H1 (cell line): ENCODE measurements around the gene MB. TPM values are rescaled to one million over a fixed set of nuclear protein-coding genes. Genes with fewer than 3 reads are reported as not detected.

Source experiments
- CTCF ChIA-PET: fragments of 300-600 bp; sonication (Branson Sonifier 250); formaldehyde crosslinking; loops from one replicate; lab custom pipeline; 2021; ENCODE audit not compliant: partially characterized antibody; lab: Charles Lee
- POLR2A ChIA-PET: fragments of 300-600 bp; sonication (Branson Sonifier 250); formaldehyde crosslinking; loops from one replicate; lab custom pipeline; 2021; ENCODE audit warnings: inconsistent platforms; ENCODE audit not compliant: partially characterized antibody; lab: Charles Lee
- DNase-seq, 2 experiments: peaks; one replicate each; pipeline versions ENCODE4 v3.0.0 to v3.0.0-alpha.2; 2010 to 2022; ENCODE audit warnings: low spot score in 2 of 2, low read depth in 1 of 2, mixed read lengths in 1 of 2
- FAIRE-seq: peaks from 2 replicates; lab custom pipeline; 2011; peaks lifted over from hg19 to GRCh38; lab: Jason Lieb, UNC
- H2AFZ ChIP-seq: 2 replicates; pipeline ENCODE4 v1.8.1; 2012; ENCODE audit warnings: low read length, inconsistent platforms
- H2AK5ac ChIP-seq: 2 replicates; pipeline ENCODE4 v1.6.1; 2013; ENCODE audit warnings: low read depth, low read length
- H2BK120ac ChIP-seq: replicated peaks from 2 replicates; pipeline ENCODE3; 2013; ENCODE audit warnings: low read depth, low read length, inconsistent platforms
- H2BK12ac ChIP-seq: 2 replicates; pipeline ENCODE4 v1.6.1; 2013; ENCODE audit warnings: low read depth, low read length
- H2BK15ac ChIP-seq: 2 replicates; pipeline ENCODE4 v1.6.1; 2013; ENCODE audit warnings: low read length
- H2BK20ac ChIP-seq: 2 replicates; pipeline ENCODE4 v1.6.1; 2013; ENCODE audit warnings: low read length
- H2BK5ac ChIP-seq: 2 replicates; pipeline ENCODE4 v1.6.1; 2013; ENCODE audit warnings: low read depth, low read length
- H3K14ac ChIP-seq: 2 replicates; pipeline ENCODE4 v1.6.1; 2013; ENCODE audit warnings: inconsistent platforms; ENCODE audit not compliant: insufficient read length
- H3K18ac ChIP-seq: 2 replicates; pipeline ENCODE4 v1.6.1; 2013; ENCODE audit warnings: low read length; ENCODE audit errors: extremely low read depth
- H3K23ac ChIP-seq: 2 replicates; pipeline ENCODE4 v1.6.1; 2013; ENCODE audit warnings: inconsistent platforms; ENCODE audit not compliant: insufficient read length
- H3K23me2 ChIP-seq: 2 replicates; pipeline ENCODE4 v1.6.1; 2013; ENCODE audit warnings: low read depth, low read length
- H3K27ac ChIP-seq: 2 replicates; pipeline ENCODE4 v1.6.1; 2011; ENCODE audit warnings: low read depth, low read length, inconsistent platforms
- H3K27me3 ChIP-seq, 4 experiments: replicated peaks in 1 of 4; 1 replicate in 1 of 4; 2 replicates in 3 of 4; pipeline versions ENCODE4 v1.6.1 to v1.8.1; 2011 to 2013; ENCODE audit warnings: low read length in 3 of 4, mild to moderate bottlenecking in 3 of 4, inconsistent platforms in 2 of 4, mixed read lengths in 2 of 4, moderate library complexity in 1 of 4; ENCODE audit not compliant: control insufficient read depth in 3 of 4, insufficient read depth in 3 of 4; ENCODE audit errors: extremely low read depth in 1 of 4
- H3K36me3 ChIP-seq, 4 experiments: 2 replicates each; pipeline versions ENCODE4 v1.6.1 to v1.8.1; 2011 to 2013; ENCODE audit warnings: mild to moderate bottlenecking in 4 of 4, low read length in 3 of 4, moderate library complexity in 2 of 4, control low read depth in 1 of 4, inconsistent platforms in 1 of 4; ENCODE audit not compliant: insufficient read depth in 4 of 4, control insufficient read depth in 2 of 4
- H3K4ac ChIP-seq: replicated peaks from 2 replicates; pipeline ENCODE3; 2013; ENCODE audit warnings: low read length, low read depth, mixed read lengths, inconsistent platforms; ENCODE audit not compliant: insufficient read length
- H3K4me1 ChIP-seq, 4 experiments: replicated peaks in 1 of 4; 1 replicate in 1 of 4; 2 replicates in 3 of 4; pipeline versions ENCODE4 v1.6.1 to v1.8.1; 2011 to 2013; ENCODE audit warnings: low read length in 3 of 4, inconsistent platforms in 2 of 4, mixed read lengths in 1 of 4; ENCODE audit not compliant: insufficient read depth in 4 of 4, control insufficient read depth in 3 of 4
- H3K4me2 ChIP-seq, 2 experiments: 2 replicates each; pipeline versions ENCODE4 v1.6.1 to v1.8.1; 2011 to 2013; ENCODE audit warnings: low read depth in 2 of 2, low read length in 2 of 2, control low read depth in 1 of 2, inconsistent platforms in 1 of 2, mild to moderate bottlenecking in 1 of 2; ENCODE audit not compliant: insufficient read depth in 1 of 2
- H3K4me3 ChIP-seq, 4 experiments: fragments of 200-600, 300-600 bp in 1 of 4; sonication (generic), shearing (Covaris generic), sonication (Bioruptor Twin) in 1 of 4; 2 replicates each; pipeline versions ENCODE4 v1.5.1 to v1.8.1; 2011 to 2016; ENCODE audit warnings: low read length in 4 of 4, low read depth in 3 of 4, control low read depth in 2 of 4, inconsistent platforms in 2 of 4, mild to moderate bottlenecking in 2 of 4, mixed read lengths in 1 of 4, moderate library complexity in 1 of 4; ENCODE audit not compliant: insufficient read depth in 2 of 4; ENCODE audit errors: extremely low read depth in 1 of 4
- H3K56ac ChIP-seq: replicated peaks from 2 replicates; pipeline ENCODE3; 2013; ENCODE audit warnings: low read depth, mild to moderate bottlenecking, mixed read lengths, low read length, inconsistent platforms; ENCODE audit not compliant: insufficient read length
- H3K79me1 ChIP-seq: 2 replicates; pipeline ENCODE4 v1.6.1; 2013; ENCODE audit warnings: low read depth, low read length, control low read depth
- H3K79me2 ChIP-seq, 2 experiments: 2 replicates each; pipeline versions ENCODE4 v1.6.1 to v1.8.1; 2012 to 2013; ENCODE audit warnings: low read length in 2 of 2, mild to moderate bottlenecking in 2 of 2, inconsistent platforms in 1 of 2; ENCODE audit not compliant: insufficient read depth in 2 of 2, control insufficient read depth in 1 of 2
- H3K9ac ChIP-seq, 4 experiments: replicated peaks in 1 of 4; 1 replicate in 1 of 4; 2 replicates in 3 of 4; pipeline versions ENCODE4 v1.6.1 to v1.8.1; 2011 to 2013; ENCODE audit warnings: low read depth in 3 of 4, low read length in 3 of 4, control low read depth in 2 of 4, mild to moderate bottlenecking in 2 of 4, moderate library complexity in 2 of 4, inconsistent platforms in 1 of 4; ENCODE audit errors: extremely low read depth in 1 of 4
- H3K9me3 ChIP-seq, 2 experiments: 2 replicates each; pipeline versions ENCODE4 v1.6.1 to v1.8.1; 2012 to 2013; ENCODE audit warnings: mild to moderate bottlenecking in 2 of 2, moderate library complexity in 2 of 2, control low read depth in 1 of 2, inconsistent platforms in 1 of 2, low read depth in 1 of 2, low read length in 1 of 2, mixed read lengths in 1 of 2; ENCODE audit not compliant: insufficient read depth in 2 of 2
- H4K20me1 ChIP-seq, 2 experiments: replicated peaks in 1 of 2; 2 replicates each; pipeline versions ENCODE3 to v1.8.1; 2011 to 2013; ENCODE audit warnings: inconsistent platforms in 2 of 2, low read length in 2 of 2, mild to moderate bottlenecking in 1 of 2; ENCODE audit not compliant: insufficient read depth in 2 of 2, control insufficient read depth in 1 of 2
- H4K5ac ChIP-seq: 2 replicates; pipeline ENCODE4 v1.6.1; 2013; ENCODE audit warnings: low read length, low read depth, mixed read lengths, inconsistent platforms; ENCODE audit not compliant: insufficient read length
- H4K8ac ChIP-seq: 2 replicates; pipeline ENCODE4 v1.8.0; 2013; ENCODE audit warnings: mild to moderate bottlenecking, moderate library complexity, low read length, inconsistent platforms; ENCODE audit not compliant: insufficient read depth; ENCODE audit errors: extremely low read depth
- H4K91ac ChIP-seq: replicated peaks from 2 replicates; pipeline ENCODE3; 2013; ENCODE audit warnings: low read length, mixed read lengths, inconsistent platforms; ENCODE audit not compliant: insufficient read length
- BRCA1 ChIP-seq: IDR thresholded peaks from 2 replicates; pipeline ENCODE4 v1.6.1; 2012; ENCODE audit warnings: low read depth, low read length, improper control_type of control experiment
- CBX5 ChIP-seq: fragments of 300-800, 300-1000 bp; sonication (generic); IDR thresholded peaks from 2 replicates; pipeline ENCODE4 v1.7.1; 2016; ENCODE audit warnings: antibody characterized with exemption, low read length, low read depth
- HDAC2 ChIP-seq, 2 experiments: fragments of 300-600 bp in 1 of 2; sonication (generic) in 1 of 2; IDR thresholded peaks; 2 replicates each; pipeline ENCODE4 v1.6.1; 2011 to 2012; ENCODE audit warnings: low read depth in 2 of 2, low read length in 2 of 2, mild to moderate bottlenecking in 2 of 2, moderate library complexity in 2 of 2, borderline replicate concordance in 1 of 2, inconsistent platforms in 1 of 2
- HDAC6 ChIP-seq: IDR thresholded peaks from one replicate; pipeline ENCODE4 v1.7.1; 2012; ENCODE audit warnings: low read depth, mild to moderate bottlenecking, inconsistent platforms, low read length, moderate library complexity
- JUND ChIP-seq: IDR thresholded peaks from 2 replicates; pipeline ENCODE4 v1.6.1; 2011; ENCODE audit warnings: mild to moderate bottlenecking, improper control_type of control experiment, low read length
- SP1 ChIP-seq: IDR thresholded peaks from 2 replicates; pipeline ENCODE4 v1.6.1; 2011; ENCODE audit warnings: low read depth, low read length
- SUZ12 ChIP-seq: fragments of 200-600 bp; sonication (generic); IDR thresholded peaks from 2 replicates; pipeline ENCODE4 v1.6.1; 2012; ENCODE audit warnings: mild to moderate bottlenecking, inconsistent platforms, low read length, moderate library complexity, mixed read lengths
- ZNF274 ChIP-seq: IDR thresholded peaks from 2 replicates; pipeline ENCODE4 v1.7.0; 2012; ENCODE audit warnings: low read length, borderline replicate concordance; ENCODE audit errors: extremely low read depth
- WGBS, 2 experiments: shearing (Covaris generic) in 1 of 2; methylation state at CpG; one replicate each; pipeline versions ENCODE4 v1.1.6 to v1.1.7; 2013 to 2015; ENCODE audit warnings: low lambda C conversion rate in 2 of 2, mixed read lengths in 2 of 2, inconsistent platforms in 1 of 2, low coverage in 1 of 2, missing lambda C conversion rate in 1 of 2; ENCODE audit not compliant: insufficient replicate concordance in 2 of 2, insufficient coverage in 1 of 2, insufficient read length in 1 of 2; ENCODE audit errors: extremely low coverage in 1 of 2, missing lambda C conversion rate in 1 of 2; 5-methylcytosine and 5-hydroxymethylcytosine counted together
- polyA plus RNA-seq, 7 experiments: library from polyadenylated mRNA; depleted of rRNA in 3 of 7; stranded (reverse) in 5 of 7; unstranded in 2 of 7; fragments of >200 nt in 5 of 7; fragments of 200-250 nt in 2 of 7; gene quantifications; 1 replicate in 5 of 7; 2 replicates in 1 of 7; 4 replicates in 1 of 7; pipeline versions ENCODE4 v1.2.1 to v1.2.3, GENCODE V29; 2011 to 2013; ENCODE audit warnings: missing spikeins in 2 of 7, mixed read lengths in 2 of 7
- total RNA-seq: library from RNA; stranded (reverse); fragmentation: NEBNext Ultra II Directional; extraction: Animal tissue kit (Norgen Biotek cat#: 25700); gene quantifications from 2 replicates; pipeline ENCODE4 v1.2.1, GENCODE V29; 2021
- TF ChIP-seq, protein P1 (sequence below): IDR thresholded peaks from 2 replicates; pipeline ENCODE4 v1.6.1; 2011; ENCODE audit warnings: low read depth, mild to moderate bottlenecking, low read length; ENCODE audit not compliant: insufficient read depth

MB gene
- total and polyA plus RNA-seq, 2 of the 8 experiments (the other 6 are each of a cell fraction or from before 2014, with no cell fraction given), result 1.5 TPM; not detected in 1

DNA sequence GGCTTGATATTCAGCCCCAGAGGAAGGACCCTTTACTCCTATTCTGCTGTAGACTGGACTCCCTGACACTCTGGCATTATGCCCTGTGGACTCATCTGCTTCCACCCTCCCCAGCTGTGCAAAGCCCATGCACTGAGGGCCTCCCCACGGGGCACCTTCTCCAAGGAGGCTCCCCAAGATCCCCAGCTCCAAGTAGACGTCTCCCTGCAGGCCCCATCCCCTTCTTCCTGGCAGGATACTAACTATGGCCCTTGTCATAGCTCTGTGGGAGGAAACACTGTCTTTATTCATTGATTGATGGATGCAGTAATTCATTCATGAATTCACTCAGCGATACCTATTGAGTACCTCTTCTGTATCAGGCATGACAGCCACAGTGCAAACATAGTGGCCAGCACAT, 15.8 kb upstream of the MB start:
- no peak overlapping the region for H4K5ac ChIP-seq
- no peak overlapping the region for H2BK20ac ChIP-seq
- no peak overlapping the region for H3K14ac ChIP-seq
- H3K9me3 ChIP-seq, result no peaks in the 10 kb centered on the region
- ChIA-PET POLR2A (no interaction called here), CTCF (interaction anchor here (0.6 to 4.1 kb wide), 11 partner anchors 13 to 398 kb away, joined by 3 to 30 read pairs (median 4); no protein-coding TSS in a partner anchor)
- H3K4me3 ChIP-seq, result no peak overlapping the region
- H4K8ac ChIP-seq, result no peak overlapping the region
- H3K4ac ChIP-seq, result no peak overlapping the region
- no peaks in the 10 kb centered on the region; a peak in 1 of 8 replicates for H3K36me3 ChIP-seq
- no peak for FAIRE-seq
- H3K18ac ChIP-seq, result no peak overlapping the region
- peaks cover 0 to 3% of the 10 kb centered on the region in 2 experiments for H4K20me1 ChIP-seq
- DNase-seq, result no peak
- no peak overlapping the region for H2BK5ac ChIP-seq
- no peaks in the 10 kb centered on the region for H3K79me1 ChIP-seq
- H2BK120ac ChIP-seq, result no peak overlapping the region
- peaks cover 0 to 2% (median 0%) of the 10 kb centered on the region in 4 experiments; a peak in 1 of 7 replicates for H3K27me3 ChIP-seq
- peaks cover 4% of the 10 kb centered on the region for H3K23me2 ChIP-seq
- no peak overlapping the region for H4K91ac ChIP-seq
- no peak overlapping the region for H3K9ac ChIP-seq
- no peaks in the 10 kb centered on the region for H3K79me2 ChIP-seq
- H3K4me1 ChIP-seq, result peaks cover 0 to 15% (median 6%) of the 10 kb centered on the region in 4 experiments; a peak in 6 of 7 replicates
- H3K27ac ChIP-seq, result no peak overlapping the region
- no peak overlapping the region for H3K4me2 ChIP-seq
- no peak overlapping the region for H2BK15ac ChIP-seq
- WGBS, 2 experiments, result 81% methylated on average over 3 of the region's 3 CpGs; no CpG with 5 or more reads in 1 of the 2 experiments
- no peak overlapping the region for H2AFZ ChIP-seq
- H3K23ac ChIP-seq, result no peak overlapping the region
- H3K56ac ChIP-seq, result no peak overlapping the region
- H2AK5ac ChIP-seq, result no peak overlapping the region
- H2BK12ac ChIP-seq, result no peak overlapping the region
- TF ChIP-seq ZNF274 (no peak), SP1 (no peak), JUND (no peak), SUZ12 (no peak), BRCA1 (no peak), HDAC2 (IDR thresholded peaks at IDR 0.05; ENCODE audit: borderline replicate concordance in 1 of 2, low read depth in 2 of 2, low read length in 2 of 2) (no peak), CBX5 (no peak), HDAC6 (no peak)
- TF ChIP-seq, protein P1, sequence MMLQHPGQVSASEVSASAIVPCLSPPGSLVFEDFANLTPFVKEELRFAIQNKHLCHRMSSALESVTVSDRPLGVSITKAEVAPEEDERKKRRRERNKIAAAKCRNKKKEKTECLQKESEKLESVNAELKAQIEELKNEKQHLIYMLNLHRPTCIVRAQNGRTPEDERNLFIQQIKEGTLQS, result no peak
